HG03103 (cell line): Measurements from ENCODE around the gene STT3B.

ENCODE experiments used
- ATAC-seq: cut with Tn5 transposase; IDR thresholded peaks from one replicate; pipeline ENCODE4 v1.9.1; 2021; ENCODE audit warnings: low read depth; ENCODE audit not compliant: unreplicated experiment

STT3B gene

DNA sequence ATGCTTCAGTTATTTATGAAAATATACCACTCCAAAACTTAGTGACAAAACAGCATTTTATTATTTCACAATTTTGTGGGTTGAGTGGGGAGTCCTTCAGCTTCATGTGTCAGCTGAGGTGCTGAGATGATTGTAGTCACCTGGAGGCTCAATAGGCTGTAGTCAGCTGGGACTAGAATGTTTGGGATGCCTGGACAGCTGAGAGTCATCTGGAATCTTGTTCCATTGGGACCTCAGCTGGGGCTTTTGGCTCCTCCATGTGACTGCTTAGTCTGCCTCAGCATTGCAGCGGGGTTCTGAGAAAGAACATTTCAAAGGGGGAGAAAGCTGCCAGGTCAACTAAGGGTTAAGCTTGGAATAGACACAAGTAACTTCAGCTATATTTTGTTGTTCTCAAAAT is 13.4 kb downstream of the STT3B start:
- no peak for ATAC-seq

DNA sequence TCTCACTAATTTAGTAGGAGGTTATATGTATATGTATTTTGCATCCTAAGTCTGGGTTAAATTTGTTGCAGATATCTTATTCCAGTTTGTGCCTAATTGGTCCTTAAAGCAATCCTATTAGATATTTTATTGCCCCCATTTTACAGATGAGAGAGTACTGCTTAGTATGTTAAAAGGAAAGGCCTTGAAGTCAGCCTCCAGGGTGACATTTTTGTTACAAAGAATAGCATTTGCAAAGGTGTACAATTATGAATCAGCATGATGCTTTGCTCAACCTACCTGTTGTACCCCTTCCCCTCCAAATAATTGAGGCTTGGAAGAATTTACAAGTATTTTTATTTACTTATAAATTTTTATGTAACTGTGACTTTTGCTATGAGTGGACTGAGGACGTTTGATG is 14.0 kb downstream of the STT3B start:
- ATAC-seq, result no peak

DNA sequence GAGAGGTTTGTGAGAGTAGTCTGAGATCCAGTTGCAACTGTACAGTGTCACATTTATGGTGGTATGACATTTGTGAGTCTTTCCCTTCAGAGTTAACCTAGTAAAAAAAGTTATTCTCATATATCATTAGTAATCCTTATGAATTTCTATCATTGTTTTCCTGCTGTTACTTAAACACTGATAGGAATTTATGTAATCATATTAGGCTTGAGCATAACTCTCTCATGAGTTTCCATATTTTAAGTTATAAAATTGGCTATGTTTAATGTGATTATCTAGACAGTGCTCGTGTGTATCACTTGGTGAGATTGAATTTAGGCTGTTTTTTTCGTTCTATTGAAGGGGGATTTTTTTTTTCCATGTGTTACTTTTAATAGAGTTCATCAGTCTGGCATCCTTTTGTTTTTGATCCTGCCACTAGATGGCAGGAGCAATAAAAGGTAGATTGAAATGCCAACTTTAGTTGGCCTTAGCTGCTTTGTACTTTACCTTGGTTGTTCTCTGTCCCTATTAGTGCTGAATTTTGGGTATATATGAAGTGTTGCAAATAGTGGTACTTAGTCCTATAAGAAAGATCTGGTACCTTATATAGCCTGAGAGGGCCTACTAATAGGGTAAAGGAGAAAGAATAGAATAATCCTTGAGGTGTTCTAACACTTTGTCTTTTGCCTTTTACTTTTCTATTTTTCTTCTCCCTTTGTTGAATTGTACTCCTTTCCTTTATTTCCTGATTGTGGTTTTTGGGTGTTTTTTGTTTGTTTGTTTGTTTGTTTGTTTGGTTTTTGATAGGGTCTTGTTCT is 17.9 kb downstream of the STT3B start:
- no peak for ATAC-seq

DNA sequence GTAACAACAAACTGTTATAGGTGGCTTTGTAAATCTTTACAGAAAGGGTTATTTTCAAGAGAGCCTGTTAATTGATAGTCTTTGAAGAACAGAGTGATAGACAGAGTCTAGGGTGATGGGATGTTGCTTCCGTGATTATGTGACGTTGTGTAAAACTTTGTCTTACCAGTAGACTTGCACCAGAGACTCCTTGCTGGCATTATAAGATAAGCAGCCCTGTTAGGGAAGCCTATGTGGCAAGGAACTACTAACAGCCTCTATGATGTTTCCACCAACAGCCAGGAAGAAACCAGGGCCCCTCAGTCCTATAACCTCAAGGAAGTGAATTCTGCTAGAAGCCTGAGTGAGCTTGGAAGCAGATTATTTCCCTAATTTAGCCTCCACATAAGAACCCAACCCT is 18.9 kb downstream of the STT3B start:
- ATAC-seq, result no peak

DNA sequence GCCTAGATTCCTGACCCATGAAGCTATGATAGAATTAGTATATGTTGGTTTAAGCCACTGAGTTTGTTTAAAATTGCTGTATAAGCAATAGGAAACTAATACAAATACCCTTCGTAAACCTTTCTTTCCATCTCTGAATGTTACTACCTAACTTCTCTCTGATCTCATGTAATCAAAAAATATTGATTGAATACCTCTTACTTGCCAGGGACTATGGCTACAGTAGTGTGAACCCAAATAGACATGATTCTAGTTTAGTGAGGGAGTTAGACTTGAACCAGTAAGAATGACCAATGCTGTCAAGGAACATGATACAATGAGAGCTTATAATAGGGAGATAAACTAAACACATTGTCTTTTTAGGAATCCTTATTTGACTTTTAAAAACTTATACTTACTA is 19.4 kb downstream of the STT3B start:
- no peak for ATAC-seq

DNA sequence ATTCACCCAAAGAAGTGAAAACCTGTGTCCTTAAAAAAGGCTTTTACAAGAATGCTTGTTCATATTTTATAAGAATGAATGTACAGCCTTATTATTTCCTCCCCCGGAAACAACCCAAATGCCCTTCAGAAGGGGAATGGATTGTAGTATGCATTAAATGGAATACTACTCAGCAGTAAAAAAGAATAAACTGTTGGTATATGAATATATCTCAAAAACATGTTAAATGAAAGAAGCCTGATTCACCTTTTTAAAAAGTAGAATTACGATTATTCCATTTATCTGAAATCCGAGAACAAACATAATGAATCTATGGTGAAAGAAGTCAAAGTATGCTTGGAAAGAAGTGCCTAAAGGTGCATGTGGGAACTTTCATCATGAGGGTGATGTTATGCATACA is 20.5 kb downstream of the STT3B start:
- no peak for ATAC-seq

DNA sequence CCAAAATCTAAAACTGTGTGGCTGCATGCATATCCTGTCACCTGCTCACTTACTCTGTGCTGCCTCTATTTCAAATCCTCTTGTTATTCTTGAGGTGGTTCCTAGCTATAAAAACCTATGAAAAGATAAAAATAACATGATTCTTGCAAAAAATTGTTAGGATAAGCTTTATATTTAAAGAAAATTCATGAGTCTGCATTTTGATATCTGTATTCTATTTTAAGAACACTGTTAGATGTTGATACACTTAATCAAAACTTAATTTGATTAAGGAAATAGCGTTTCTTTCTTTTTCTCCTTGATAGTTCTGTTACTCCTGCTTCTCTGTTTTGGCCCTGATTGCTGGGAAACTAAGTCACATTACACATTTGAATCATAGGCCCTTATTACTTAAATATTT is 22.5 kb downstream of the STT3B start:
- no peak for ATAC-seq

DNA sequence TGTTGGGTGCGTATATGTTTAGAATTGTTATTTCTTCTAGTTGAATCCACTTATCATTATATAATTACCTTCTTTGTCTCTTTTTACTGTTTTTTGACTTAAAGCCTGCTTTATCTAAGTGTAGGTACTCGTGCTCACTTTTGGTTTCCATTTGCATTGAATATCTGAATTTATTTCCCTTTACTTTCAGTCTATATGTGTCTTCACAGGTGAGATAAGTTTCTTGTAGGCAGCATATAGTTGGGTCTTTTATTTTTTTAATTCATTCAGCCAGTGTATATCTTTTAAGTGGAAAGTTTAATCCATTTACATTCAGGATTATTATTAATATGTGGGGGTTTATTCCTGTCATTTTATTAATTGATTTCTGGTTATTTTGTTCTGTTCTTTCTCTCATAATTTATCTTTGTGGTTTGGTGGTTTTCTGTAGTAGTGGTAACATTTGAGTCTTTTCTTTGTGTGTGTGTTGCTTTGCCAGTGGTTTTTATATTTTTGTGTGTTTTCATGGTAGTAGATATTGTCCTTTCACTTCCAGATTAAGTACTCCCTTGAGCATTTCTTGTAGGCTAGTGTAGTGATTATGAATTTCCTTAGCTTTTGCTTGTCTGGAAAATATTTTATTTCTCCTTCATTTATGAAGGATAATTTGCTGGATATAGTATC is 27.3 kb downstream of the STT3B start:
- no peak for ATAC-seq

DNA sequence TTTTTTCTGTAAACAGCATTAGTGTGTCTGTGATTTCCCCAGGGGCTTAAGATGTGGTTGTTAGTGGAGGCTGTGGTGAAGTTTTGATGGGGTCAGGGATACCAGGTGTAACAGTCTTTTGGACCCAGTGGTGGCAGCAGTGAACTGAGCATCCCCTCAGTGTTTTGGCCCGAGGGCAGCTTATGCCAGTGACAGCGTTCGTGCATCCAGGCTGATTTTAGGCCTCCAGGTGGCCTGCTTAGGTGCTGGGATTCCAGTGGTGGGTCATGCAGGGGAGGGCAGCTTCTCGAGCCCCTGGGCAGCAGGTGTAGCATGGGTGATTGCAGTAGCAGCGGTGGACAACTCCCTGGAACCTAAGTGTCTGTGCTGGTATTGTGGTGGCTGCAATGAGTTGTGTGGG is 29.2 kb downstream of the STT3B start:
- ATAC-seq, result no peak

DNA sequence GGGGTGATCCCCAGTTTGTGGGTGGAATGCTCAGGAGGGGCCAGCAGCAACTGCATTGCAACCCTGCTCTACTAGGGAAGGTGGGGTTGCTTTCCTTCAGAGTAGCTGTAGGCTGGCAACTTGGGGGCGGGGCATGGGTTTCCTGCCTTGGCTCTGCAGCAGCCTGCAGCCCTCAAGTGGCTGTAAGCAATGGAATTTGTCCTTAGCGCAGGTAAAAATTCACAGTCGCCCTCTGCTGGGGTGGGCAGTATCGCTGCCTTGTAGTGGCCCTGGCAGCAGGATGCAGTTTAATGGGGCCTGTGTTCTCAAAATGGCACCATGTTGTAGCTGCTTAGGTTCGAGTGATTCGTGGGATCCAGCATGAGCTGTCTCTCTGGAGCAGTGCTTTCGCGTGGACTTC is 29.8 kb downstream of the STT3B start:
- ATAC-seq, result no peak

DNA sequence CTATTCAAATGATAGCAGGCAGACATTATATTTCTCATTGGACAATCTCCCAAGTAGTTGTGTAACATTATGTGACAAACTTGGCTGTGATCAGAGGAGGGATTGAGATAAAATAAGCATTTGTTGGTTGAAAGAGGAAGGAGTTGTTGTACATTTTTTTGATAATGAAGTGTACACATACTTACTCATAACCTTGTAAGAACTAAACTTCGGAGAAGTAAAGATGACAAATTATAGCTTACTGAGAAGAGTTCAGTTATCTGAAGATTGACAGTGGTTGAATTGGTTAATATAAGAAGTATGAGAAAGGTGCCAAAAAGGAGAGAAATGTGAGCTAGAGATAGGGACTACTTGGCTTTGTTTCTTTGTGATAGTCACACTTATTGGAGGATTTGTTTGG is 32.6 kb downstream of the STT3B start:
- ATAC-seq, result no peak

DNA sequence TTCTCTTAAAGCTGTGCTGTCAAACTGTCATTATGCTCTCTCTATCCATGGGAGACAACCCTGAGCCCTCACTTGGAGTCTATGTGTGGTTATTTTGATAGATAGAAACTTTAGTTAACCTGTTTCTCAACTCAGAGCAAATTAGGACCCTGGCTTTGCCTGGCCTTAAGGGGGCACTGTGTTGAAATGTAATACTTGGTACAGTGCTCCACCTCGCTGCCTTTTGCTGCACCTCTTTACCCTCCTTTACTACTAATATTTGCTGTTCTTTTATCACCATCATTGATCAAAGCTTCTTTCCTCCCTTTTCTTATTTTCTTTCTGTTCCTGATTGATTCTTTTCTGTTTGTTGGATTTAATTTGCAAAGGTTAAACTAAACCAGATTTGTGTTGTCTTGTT is 34.3 kb downstream of the STT3B start:
- no peak for ATAC-seq

DNA sequence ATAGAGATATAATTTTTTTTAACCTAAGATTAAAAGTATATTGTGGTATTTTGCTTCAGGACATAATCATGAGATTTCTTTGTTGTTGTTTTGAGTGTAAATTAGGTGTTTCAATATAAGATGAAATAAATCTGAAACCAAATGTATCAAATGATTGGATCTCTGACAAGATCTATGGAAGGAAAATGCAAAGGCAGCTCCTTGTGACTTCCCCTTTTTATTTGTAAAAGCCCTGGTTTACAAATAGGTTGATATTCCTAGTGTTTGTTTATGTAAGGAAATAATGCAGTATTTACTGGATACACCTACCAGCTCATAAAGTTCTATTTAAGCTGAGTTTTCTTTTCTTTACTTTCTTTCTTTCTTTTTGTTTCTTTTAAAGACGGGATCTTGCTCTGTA is 35.9 kb downstream of the STT3B start:
- ATAC-seq, result no peak

DNA sequence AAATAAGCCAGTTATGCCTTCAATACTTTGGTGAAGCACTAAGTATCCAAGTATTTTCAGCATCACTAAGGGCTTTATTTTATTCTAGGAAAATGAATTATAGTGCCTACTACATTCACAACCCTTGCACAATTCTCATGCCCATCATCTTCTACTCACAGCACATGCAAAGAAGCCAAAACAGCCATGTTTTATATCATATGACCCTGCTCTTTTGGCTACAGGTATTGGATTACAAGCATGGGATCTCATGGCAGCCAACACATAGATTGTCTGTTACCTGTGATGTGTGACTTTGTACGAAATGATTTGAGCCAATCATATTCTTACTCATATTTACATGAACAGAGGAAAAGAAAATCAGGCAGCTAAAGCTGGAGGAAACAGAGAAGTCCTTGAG is 38.6 kb downstream of the STT3B start:
- ATAC-seq, result no peak

DNA sequence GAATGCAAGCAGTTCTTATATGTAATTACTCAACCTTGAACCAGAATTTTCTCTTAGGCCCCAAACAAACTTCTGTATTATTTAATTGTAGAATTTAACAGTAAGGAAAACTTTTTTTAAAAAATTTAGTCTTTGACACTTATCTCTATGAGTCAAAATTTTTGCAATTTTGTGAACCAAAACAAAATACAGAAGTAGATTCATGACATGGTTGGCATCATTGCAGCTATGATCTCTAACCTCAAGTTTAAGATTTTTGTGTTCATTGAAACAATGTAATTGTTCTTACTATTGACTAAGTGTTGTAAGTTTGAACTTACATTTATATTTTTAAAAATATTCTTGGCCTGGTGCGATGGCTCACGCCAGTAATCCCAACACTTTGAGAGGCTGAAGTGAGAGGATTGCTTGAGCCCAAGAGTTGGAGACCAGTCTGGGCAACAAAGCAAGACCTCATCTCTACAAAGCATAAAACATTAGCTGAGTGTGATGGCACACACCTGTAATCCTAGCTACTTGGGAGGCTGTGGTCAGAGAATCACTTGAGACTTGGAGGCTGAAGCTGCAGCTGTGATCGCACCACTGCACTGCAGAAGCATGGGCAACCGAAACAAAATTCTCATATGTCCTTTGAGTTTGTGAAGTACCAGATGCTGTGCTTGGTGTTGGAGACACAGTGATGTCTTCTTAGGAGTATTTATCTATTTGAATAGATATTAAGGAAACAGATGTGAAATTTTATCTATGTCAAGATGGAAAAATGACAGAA is 39.7 kb downstream of the STT3B start:
- ATAC-seq, result peak; percentile 38

DNA sequence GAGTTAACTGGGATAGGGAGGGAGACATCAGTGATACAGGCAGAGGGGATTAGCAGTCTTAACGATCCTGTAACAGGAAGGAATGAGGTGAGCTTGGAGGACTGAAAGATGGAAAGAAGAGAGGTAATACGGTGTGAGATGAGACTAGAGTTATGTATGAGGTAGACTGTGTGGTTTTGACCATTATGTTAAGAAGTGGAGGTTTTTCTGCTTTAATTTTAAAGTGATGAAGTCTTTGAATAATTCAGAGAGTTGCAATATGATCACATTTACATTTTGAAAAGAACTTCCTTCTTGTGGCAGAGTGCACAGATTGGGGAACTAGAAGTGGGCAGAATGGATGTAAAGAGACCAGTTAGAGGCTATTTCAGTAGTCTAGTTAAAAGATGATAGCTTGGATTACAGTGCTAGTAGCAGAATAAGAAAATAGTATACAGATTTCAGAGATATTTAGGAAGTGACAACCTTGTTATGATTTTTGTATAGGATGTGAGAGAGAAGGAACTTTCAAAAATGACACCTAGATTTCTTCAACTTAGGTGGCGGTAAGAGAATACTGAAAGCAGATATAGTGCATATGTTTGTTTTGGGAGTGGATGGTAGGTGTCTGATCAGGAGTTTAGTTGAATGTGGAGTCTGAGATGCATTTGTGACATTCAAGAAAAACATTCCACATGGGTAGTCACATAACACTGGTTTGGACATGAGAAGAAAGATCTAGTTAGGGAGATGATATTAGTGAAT is 40.5 kb downstream of the STT3B start:
- peak; percentile 49 for ATAC-seq

DNA sequence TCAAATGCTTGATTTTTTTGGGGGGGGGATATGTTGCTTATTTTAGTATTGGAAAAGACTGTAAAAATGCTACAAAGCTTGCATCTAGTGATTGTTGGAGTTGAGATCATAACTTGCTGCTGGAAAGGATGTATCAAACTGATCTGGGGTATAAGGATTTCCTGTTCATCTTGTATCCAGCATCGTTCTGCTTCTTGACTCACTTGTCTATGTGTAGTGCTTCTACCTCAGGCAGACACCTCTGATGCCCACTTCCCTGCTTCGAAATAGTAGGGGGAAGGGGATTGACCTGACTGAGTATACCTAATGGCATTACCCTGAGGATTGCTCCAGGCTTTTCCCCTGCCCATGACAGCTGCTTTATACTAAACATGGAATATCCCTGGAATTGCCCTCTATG is 42.7 kb downstream of the STT3B start:
- ATAC-seq, result no peak

DNA sequence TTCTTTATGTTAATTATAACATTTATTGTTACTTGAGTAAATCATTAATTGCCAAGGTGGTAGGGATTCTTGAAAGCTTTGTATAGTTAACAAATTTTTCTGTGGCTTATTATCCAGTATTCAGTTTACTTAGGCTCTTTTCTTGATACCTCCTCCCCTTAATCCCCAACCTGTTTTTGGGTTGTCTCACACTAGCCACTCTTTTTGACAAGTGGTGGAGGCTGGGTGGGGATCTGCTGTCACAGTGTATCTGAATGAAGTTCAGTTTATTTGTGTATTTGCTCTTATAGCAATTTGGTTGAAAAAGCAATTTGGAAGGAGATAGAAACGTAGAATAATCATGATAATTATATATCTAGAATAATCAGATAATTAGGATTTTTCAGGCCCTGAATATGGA is 43.8 kb downstream of the STT3B start:
- ATAC-seq, result no peak

DNA sequence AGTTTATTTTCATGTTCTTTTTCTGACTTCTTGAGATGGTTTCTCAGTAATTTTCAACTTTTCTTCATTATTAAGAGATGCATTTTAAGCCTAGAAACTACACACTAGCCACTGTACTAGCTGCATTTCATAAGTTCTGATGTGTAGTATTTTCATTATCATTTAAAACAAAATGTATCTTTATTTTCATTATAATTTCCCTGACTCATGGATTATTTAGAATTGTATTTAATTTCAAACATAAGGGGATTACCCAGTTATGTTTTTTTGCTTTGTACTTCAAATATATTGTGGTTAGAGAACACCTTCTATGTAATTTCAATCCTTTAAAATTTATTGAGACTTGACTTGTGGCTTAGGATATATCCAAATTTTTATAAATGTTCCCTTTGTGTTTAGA is 44.5 kb downstream of the STT3B start:
- ATAC-seq, result no peak

DNA sequence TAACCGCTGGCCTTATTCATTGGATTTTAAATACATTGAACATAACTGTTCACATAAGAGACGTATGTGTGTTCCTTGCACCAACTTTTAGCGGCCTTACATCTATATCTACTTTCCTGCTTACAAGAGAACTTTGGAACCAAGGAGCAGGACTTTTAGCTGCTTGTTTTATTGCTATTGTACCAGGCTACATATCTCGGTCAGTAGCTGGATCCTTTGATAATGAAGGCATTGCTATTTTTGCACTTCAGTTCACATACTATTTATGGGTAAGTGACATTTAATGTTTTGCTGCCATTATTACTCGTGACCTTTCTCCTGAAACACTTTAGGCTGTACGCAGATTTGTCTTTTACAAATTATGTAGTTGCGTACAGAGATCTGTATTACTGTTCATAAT is 47.1 kb downstream of the STT3B start:
- ATAC-seq, result no peak

DNA sequence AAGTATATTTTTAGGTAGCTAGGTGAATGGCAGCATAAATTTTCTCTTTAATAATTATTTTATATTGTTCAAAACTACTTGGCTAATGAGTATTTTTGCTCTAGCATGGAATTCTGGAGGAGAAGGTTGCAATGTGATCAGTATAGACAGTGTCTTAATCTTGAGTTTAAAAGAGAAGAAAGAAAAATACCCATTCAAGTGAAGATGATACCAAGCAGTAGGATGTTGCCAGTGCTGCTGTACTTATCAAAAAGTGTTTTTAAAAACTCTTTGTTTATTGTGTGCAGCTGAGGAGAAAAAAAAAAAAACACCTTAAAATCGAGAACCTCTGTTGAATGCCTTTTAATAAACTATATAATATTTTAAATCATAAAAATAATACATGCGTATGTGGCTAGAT is 47.9 kb downstream of the STT3B start:
- no peak for ATAC-seq
